Activated CD8-positive, alpha-beta memory T cell treated with anti-CD3 and anti-CD28 coated beads, Interleukin-2, amount 50 U/mL, for 4 hours (primary cell): ENCODE measurements around the gene MTMR3.

ENCODE experiments used
- DNase-seq: peaks from one replicate; pipeline ENCODE4 v3.0.0-alpha.2; 2020

The MTMR3 gene

DNA sequence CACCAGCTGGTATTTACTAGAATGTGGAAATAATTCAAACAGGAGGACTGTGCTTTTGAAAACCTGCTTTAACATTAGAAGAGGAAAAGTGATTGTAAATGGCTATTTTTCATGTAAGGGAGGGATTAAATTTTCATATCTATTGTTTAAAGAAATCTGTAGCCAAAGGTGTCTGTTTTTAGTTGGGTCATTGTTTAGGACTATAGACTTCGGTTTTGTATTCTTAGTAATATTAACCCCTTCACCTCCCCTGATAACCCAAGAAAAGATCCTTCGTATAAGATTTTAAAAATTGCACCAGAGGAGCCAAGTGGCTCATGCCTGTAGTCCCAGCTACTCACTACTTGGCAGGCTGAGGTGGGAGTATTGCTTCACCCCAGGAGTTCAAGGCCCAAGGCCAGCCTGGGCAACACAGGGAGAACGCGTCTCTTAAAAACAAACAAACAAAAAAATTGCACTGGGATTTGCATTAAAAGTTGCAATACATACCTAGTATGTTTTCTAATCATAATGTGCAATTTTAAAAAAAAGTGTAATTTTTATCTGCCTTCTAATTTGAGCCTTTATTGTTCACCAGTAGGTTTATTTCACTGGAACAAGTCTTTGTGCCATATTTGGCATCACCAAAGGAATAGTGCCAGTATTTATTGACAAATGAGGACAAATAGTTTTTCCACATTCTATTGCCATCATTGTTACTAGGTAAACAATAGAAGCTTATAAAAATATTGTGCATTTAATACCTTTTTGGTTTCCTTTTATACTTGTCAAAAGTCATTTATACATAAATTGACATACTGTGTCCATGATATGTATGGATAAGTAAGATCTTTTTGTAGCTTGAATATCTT is 34.3 kb downstream of the MTMR3 start:
- no peak for DNase-seq

DNA sequence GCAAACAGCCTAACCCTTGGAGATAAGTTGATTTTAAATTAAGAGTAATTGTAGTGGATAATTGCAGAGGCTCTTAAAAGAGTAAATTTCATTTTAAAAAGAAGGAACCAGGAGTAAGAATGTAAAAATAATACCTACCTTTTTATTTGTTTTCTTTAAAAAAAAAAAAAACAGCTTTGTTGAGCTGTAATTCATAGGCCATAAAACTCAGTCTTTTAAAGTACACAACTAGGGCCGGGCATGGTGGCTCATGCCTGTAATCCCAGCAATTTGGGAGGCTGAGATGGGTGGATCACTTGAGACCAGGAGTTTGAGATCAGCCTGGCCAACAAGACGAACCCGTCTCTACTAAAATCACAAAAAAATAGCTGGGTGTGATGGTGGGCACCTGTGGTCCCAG is 42.4 kb downstream of the MTMR3 start:
- DNase-seq = no peak

- DNase-seq = no peak
Measured at GRCh38 chr22:29926057-29926456, 43.1 kb downstream of the MTMR3 start.

- no peak for DNase-seq
Measured at GRCh38 chr22:29932136-29932535, 49.2 kb downstream of the MTMR3 start.

DNA sequence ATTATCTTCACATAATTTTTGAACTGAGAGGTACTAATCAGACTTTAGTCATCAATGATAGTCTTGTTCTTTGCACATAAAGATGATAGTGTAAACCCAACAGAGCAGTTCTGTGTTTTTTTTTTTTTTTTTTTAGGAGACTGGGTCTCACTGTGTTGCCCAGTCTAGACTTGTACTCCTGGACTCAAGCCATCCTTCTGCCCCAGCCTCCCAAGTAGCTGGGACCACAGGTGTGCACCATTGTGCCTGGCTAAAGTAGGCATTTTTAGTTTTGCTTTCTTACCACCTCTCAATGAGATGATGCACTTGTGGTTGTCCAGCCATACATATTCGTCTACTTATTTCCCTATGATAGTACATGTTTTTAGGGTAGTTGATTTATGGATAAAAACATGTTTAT is 50.6 kb downstream of the MTMR3 start:
- DNase-seq = no peak

GRCh38 chr22:29934596-29934995 is 51.6 kb downstream of the MTMR3 start:
- no peak for DNase-seq

DNA sequence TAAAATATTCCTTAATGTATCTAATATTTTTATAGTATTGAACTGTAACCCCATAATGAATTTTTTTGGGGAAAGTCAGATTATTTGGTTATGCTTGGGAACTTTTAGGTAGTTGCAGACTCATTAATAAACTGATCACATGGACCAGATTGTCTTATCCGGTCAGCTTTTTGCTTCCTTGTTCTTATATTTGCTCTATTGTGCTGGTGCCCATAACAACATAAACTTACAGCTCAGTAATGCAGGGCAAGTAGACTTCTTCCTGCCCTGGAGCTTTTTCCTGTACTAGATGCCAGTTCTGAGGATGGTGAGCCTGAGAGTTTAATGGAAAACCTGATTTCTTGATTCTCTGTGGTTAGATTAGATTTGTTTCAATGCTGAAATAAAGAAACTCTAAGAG is 53.2 kb downstream of the MTMR3 start:
- DNase-seq = no peak

DNA sequence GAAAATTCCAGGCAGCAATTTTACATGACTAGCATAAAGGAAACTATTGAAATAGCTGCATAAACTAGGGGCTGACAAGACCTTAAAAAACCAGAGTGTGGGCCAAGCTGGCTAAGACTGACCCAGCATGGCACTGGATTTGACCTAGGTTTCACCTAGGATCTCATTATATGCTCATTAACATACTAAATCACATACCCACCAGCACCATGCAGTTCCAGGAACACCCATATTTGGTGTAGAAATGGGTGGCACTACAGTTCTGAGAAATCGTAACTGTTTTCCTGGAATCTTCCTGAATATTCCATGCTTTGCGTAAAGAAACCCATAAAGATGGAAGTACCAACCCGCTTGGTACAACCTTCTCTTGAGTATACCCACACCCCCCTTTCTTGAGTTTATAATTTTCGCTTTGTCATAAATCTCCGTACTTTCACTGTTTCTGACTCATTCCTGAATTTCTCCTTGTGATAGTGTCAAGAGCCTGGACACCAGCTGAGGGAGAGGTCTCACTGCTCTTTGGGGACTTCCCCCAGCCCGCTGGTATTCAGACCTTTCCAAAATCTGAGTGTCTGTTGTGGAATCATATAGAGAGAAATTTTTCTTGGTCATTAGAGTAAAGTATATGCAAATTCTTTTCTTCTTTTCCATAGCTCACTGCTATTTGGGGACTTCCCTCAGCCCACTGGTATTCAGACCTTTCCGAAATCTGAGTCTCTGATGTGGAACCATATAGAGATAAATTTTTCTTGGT is 55.1 kb downstream of the MTMR3 start:
- no peak for DNase-seq

DNA sequence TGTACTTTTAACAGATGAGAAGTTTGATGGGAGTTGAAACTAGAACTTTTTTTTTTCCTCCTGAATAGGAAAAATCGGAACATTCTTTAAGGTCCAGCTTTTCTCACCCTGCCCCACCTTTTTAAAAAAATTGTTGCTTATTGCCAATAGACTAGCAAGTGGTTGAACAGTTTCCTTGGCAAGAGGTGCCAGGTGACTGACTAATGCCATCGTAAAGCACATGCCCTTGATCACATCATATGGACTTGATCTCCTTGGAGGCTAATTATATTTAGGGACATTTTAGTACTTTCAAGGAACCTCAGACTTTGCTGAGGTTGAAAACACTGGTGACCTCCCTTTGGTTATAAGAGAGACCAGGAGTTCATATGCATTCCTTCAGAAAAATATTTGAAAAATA is 57.6 kb downstream of the MTMR3 start:
- DNase-seq = no peak

- no peak for DNase-seq
Measured at GRCh38 chr22:29944339-29944738, 61.4 kb downstream of the MTMR3 start.

- no peak for DNase-seq
Measured at GRCh38 chr22:29945435-29945834, 62.5 kb downstream of the MTMR3 start.

- DNase-seq = no peak
Measured at GRCh38 chr22:29946220-29946619, 63.2 kb downstream of the MTMR3 start.

DNA sequence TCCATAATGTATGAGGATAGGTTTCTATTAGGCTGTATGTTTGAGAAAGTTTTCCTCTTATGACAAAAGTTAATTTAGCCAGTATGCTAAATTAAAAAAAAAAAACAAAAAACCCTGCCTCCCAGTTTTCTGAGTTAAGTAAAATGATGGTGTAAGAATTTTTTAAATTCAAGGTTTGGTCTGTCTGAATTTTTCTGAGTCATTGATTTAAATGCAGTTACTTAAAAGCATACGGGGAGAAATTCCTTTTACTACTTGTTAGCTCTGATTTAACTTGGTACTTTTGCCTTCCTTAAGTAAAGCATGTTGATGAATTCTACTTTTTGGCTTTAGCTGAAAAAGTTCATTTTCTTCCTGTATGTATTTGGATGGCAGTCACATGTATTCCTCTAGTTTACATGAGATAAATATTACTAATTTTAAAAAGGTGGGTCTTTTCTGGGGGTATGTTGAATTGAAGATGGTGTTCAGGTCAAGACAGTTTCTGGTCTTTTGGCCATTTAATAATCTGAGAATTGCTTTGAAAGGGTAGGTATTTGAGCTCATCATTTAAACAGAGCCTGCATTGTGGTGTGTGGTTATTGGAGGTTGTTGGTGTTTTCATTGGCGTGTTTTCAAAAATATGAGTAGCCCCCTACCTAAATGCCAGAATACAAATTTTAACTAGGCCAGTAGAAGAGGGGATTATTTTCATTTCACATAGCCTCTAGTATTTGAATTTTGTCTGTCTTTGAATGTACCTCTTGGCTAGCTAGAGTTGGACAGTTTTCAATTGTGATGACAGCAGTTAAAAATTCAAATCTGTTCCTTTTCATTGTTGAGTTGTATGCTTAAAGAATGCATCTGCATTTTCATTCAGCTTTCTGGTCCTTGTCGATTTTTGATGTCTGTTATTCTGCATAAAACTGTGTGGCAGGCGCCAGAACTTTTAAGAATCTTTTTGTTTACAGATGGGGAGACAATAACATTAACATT is 64.7 kb downstream of the MTMR3 start:
- no peak for DNase-seq

GRCh38 chr22:29948385-29948769 is 65.4 kb downstream of the MTMR3 start:
- DNase-seq = no peak

GRCh38 chr22:29949872-29950271 is 66.9 kb downstream of the MTMR3 start:
- DNase-seq = no peak

- no peak for DNase-seq
Measured at GRCh38 chr22:29951791-29952413, 68.9 kb downstream of the MTMR3 start.

DNA sequence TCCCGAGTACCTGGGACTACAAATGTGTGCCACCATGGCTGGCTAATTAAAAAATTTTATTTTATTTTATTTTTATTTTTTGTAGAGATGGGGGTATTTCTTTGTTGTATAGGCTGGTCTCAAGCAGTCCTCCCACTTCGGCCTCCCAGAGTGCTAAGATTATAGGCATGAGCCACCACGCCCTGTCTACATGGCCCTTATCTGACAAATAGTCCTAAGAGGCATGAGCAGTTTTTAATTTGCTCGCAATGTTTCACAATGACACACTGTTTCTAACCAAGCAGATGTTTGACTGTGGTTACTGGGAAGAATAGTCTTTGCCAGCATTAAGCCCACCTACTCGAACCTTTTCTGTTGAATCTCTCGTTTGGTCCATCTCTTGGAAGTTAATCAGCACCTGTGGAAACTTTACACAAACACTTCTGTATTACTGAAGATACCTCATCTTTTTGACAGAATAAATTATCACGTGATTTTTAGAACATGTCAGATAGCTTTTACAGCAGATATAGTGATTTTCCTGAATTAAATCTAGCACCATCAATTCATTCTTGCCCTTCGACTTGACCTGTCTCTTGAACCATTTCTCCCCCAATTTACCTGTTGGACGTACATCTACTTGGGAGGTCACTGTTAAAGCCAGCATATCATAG is 71.4 kb downstream of the MTMR3 start:
- no peak for DNase-seq

GRCh38 chr22:29956680-29957079 is 73.7 kb downstream of the MTMR3 start:
- no peak for DNase-seq

DNA sequence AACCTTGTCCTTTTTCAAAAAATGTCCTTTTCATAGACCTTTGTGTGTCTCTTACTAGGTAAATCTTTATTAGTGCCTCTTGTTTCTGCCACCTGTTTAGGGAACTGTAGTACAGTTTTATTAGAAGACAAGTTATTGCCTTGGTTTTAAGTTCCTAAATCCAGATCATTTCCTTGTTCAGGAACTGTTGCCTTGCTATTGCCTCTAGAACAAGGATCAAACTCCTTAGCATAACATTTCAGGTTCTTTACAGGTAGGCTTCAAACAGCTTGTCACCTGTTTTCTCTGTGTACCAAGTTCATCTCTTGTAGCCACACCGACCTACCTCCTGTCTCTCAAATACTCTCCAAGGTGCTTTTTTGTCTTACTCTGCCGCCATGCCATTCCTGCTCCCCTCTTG is 75.2 kb downstream of the MTMR3 start:
- DNase-seq = no peak

- DNase-seq = no peak
Measured at GRCh38 chr22:29964776-29965175, 81.8 kb downstream of the MTMR3 start.

GRCh38 chr22:29967461-29967860 is 84.5 kb downstream of the MTMR3 start:
- no peak for DNase-seq

DNA sequence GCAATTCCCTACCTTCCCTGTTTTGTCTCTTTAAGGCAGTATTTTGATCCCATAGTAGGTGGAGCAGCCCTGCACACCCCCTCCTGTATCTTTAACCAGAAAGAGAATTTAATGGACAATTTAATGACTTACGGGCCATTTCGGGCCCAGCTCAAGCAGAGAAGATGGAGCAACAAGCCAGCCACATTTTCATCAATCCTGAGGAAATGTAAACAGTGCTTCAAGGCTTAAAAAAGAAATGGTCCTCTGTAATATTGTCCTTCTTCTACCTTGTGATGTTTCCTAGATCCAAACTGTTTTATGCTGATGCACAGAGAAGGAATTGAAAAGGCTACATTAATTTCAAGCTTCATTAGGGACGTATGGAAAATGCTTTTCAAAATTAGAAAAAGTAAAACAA is 88.6 kb downstream of the MTMR3 start:
- DNase-seq = no peak
